Trophoblast cell (in vitro differentiated cells and primary cell): ENCODE data around the gene GTF3C5.

Source experiments
- DNase-seq, 2 donors: peaks; one replicate each; pipeline ENCODE4 v3.0.0-alpha.2; 2016
- H2AFZ ChIP-seq: 2 replicates; pipeline ENCODE4 v1.6.1; 2013; ENCODE audit warnings: low read length, moderate library complexity, mild to moderate bottlenecking; ENCODE audit not compliant: insufficient read depth, poor library complexity
- H2AK5ac ChIP-seq: 2 replicates; pipeline ENCODE4 v1.6.1; 2013; ENCODE audit warnings: mild to moderate bottlenecking, low read length
- H2BK120ac ChIP-seq: 2 replicates; pipeline ENCODE4 v1.6.1; 2013; ENCODE audit warnings: low read length, mild to moderate bottlenecking, moderate library complexity; ENCODE audit not compliant: insufficient read depth, poor library complexity
- H2BK12ac ChIP-seq: 2 replicates; pipeline ENCODE4 v1.6.1; 2013; ENCODE audit warnings: mild to moderate bottlenecking, low read length, moderate library complexity
- H2BK5ac ChIP-seq: 2 replicates; pipeline ENCODE4 v1.6.1; 2013; ENCODE audit warnings: low read length, low read depth, moderate library complexity, mild to moderate bottlenecking; ENCODE audit not compliant: poor library complexity
- H3K14ac ChIP-seq: 2 replicates; pipeline ENCODE4 v1.6.1; 2013; ENCODE audit warnings: mild to moderate bottlenecking, low read length
- H3K18ac ChIP-seq: 2 replicates; pipeline ENCODE4 v1.6.1; 2013; ENCODE audit warnings: mild to moderate bottlenecking, low read length
- H3K23ac ChIP-seq: 2 replicates; pipeline ENCODE4 v1.6.1; 2013; ENCODE audit warnings: low read length
- H3K27ac ChIP-seq: 2 replicates; pipeline ENCODE4 v1.5.1; 2013; ENCODE audit warnings: low read depth, mild to moderate bottlenecking, inconsistent platforms, low read length, moderate library complexity
- H3K27me3 ChIP-seq: 2 replicates; pipeline ENCODE4 v1.6.1; 2013; ENCODE audit warnings: inconsistent platforms, mild to moderate bottlenecking, low read length, moderate library complexity; ENCODE audit not compliant: insufficient read depth
- H3K36me3 ChIP-seq, 2 experiments: 1 replicate in 1 of 2; 2 replicates in 1 of 2; pipeline ENCODE4 v1.6.1; 2013; ENCODE audit warnings: low read length in 2 of 2, mild to moderate bottlenecking in 2 of 2, moderate library complexity in 1 of 2; ENCODE audit not compliant: insufficient read depth in 2 of 2, control insufficient read depth in 1 of 2
- H3K4ac ChIP-seq: 2 replicates; pipeline ENCODE4 v1.6.1; 2013; ENCODE audit warnings: low read depth, mild to moderate bottlenecking, low read length, moderate library complexity
- H3K4me1 ChIP-seq, 2 experiments: 1 replicate in 1 of 2; 2 replicates in 1 of 2; pipeline ENCODE4 v1.6.1; 2013; ENCODE audit warnings: low read length in 2 of 2, mild to moderate bottlenecking in 2 of 2, moderate library complexity in 1 of 2; ENCODE audit not compliant: insufficient read depth in 2 of 2, control insufficient read depth in 1 of 2
- H3K4me2 ChIP-seq: 2 replicates; pipeline ENCODE4 v1.6.1; 2013; ENCODE audit warnings: inconsistent platforms, mild to moderate bottlenecking, low read length, moderate library complexity
- H3K4me3 ChIP-seq: 2 replicates; pipeline ENCODE4 v1.5.1; 2013; ENCODE audit warnings: mild to moderate bottlenecking, low read depth, low read length, inconsistent platforms
- H3K79me1 ChIP-seq: one replicate; pipeline ENCODE4 v1.6.1; 2013; ENCODE audit warnings: low read length
- H3K79me2 ChIP-seq: 2 replicates; pipeline ENCODE4 v1.6.1; 2013; ENCODE audit warnings: low read length, mild to moderate bottlenecking; ENCODE audit not compliant: control insufficient read depth, insufficient read depth, poor library complexity
- H3K9ac ChIP-seq: 2 replicates; pipeline ENCODE4 v1.6.1; 2013; ENCODE audit warnings: mild to moderate bottlenecking, low read length
- H3K9me3 ChIP-seq: 2 replicates; pipeline ENCODE4 v1.6.1; 2013; ENCODE audit warnings: low read depth, mild to moderate bottlenecking, control low read depth, inconsistent platforms, low read length; ENCODE audit not compliant: insufficient read depth
- H4K12ac ChIP-seq: 2 replicates; pipeline ENCODE4 v1.6.1; 2013; ENCODE audit warnings: low read depth, mild to moderate bottlenecking, low read length, moderate library complexity
- H4K8ac ChIP-seq: 2 replicates; pipeline ENCODE4 v1.6.1; 2013; ENCODE audit warnings: low read depth, mild to moderate bottlenecking, low read length, moderate library complexity
- H4K91ac ChIP-seq: one replicate; pipeline ENCODE4 v1.6.1; 2013; ENCODE audit warnings: low read depth, mild to moderate bottlenecking, low read length, moderate library complexity
- WGBS: extraction: QIAGEN DNeasy Blood & Tissue Kit; methylation state at CpG from one replicate; pipeline ENCODE4 v1.1.7; 2013; ENCODE audit warnings: missing lambda C conversion rate; ENCODE audit not compliant: insufficient read length, insufficient coverage; ENCODE audit errors: extremely low coverage; 5-methylcytosine and 5-hydroxymethylcytosine counted together

GTF3C5 gene

GRCh38 chr9:133031496-133031911, 707 bp downstream of the GTF3C5 start:
- Histone ChIP-seq H3K4me3 (peak overlapping the region; percentile 99), H2BK120ac (no peak overlapping the region), H2BK12ac (no peak overlapping the region), H3K36me3 (peaks cover 5 to 12% of the 10 kb centered on the region in 2 experiments), H3K79me1 (peaks cover 10% of the 10 kb centered on the region), H3K27me3 (no peaks in the 10 kb centered on the region), H3K9me3 (peaks cover 2% of the 10 kb centered on the region), H2AFZ (no peak overlapping the region), H3K4me1 (peaks cover 6 to 8% of the 10 kb centered on the region in 2 experiments), H4K12ac (peak overlapping the region; percentile 44), H3K18ac (peak overlapping the region; percentile 71), H3K79me2 (peaks cover 11% of the 10 kb centered on the region), H3K23ac (no peak overlapping the region), H2AK5ac (no peak overlapping the region), H2BK5ac (no peak overlapping the region), H4K8ac (no peak overlapping the region), H3K4me2 (peak overlapping the region; percentile 73), H3K4ac (peak overlapping the region; percentile 95), H4K91ac (no peak overlapping the region), H3K9ac (no peak overlapping the region), H3K14ac (no peak overlapping the region), H3K27ac (no peak overlapping the region)
- no CpG with 5 or more reads among the region's 10 CpGs for WGBS
- DNase-seq, result no peak

DNA sequence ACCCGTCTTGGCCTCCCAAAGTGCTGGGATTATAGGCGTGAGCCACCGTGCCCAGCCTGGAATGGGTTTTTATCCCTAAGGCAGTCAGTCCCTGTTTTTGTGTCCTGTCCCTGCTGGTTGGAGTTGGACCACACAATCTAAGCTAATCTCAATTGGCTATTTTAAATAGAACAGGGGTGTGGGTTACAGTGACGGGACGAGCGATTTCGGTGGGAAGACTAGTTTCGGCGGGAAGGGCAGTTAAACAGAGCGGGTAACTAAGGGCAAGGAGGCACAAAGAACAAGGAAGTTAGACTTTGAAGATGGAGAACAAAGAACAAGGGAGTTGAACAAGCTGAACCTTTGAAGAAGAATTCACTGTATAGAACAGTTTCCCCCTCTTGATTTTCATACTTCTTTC, 1.4 kb downstream of the GTF3C5 start:
- no peak overlapping the region for H4K91ac ChIP-seq
- peaks cover 2% of the 10 kb centered on the region for H3K9me3 ChIP-seq
- no peak overlapping the region for H3K4me3 ChIP-seq
- WGBS, result 100% methylated on average over 6 of the region's 10 CpGs
- H3K4ac ChIP-seq, result peak overlapping the region; percentile 9
- peaks cover 5 to 16% of the 10 kb centered on the region in 2 experiments for H3K36me3 ChIP-seq
- H2AK5ac ChIP-seq, result no peak overlapping the region
- H4K12ac ChIP-seq, result no peak overlapping the region
- H2BK120ac ChIP-seq, result no peak overlapping the region
- H3K27me3 ChIP-seq, result no peaks in the 10 kb centered on the region
- peaks cover 10% of the 10 kb centered on the region for H3K79me1 ChIP-seq
- no peak overlapping the region for H3K27ac ChIP-seq
- H2AFZ ChIP-seq, result no peak overlapping the region
- no peak overlapping the region for H3K18ac ChIP-seq
- no peak overlapping the region for H2BK5ac ChIP-seq
- no peak overlapping the region for H4K8ac ChIP-seq
- H3K4me2 ChIP-seq, result no peak overlapping the region
- no peak overlapping the region for H3K23ac ChIP-seq
- H2BK12ac ChIP-seq, result no peak overlapping the region
- peaks cover 6 to 8% of the 10 kb centered on the region in 2 experiments for H3K4me1 ChIP-seq
- DNase-seq, result no peak
- no peak overlapping the region for H3K9ac ChIP-seq
- no peak overlapping the region for H3K14ac ChIP-seq
- H3K79me2 ChIP-seq, result peaks cover 11% of the 10 kb centered on the region

DNA sequence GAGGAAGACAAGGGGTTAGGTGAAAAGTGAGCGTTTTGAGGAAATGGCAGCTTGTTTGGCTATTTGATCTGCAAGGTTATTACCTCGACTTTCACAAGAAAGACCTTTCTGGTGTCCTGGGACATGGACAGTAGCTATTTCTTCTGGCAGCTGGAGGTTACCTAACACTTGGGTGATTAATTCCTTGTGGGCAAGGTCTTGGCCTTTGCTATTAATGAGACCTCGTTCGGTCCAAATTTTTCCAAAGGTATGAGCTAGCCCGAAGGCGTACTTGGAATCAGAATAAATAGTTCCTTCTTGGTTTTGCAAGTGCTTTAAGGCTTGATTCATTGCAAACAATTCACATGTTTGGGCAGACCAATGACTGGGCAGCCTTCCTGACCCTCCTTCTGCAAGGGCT, 4.9 kb downstream of the GTF3C5 start:
- Histone ChIP-seq H2AFZ (no peak overlapping the region), H2BK5ac (no peak overlapping the region), H3K4me3 (no peak overlapping the region), H3K79me1 (peaks cover 4% of the 10 kb centered on the region), H3K27ac (no peak overlapping the region), H2BK12ac (no peak overlapping the region), H3K18ac (no peak overlapping the region), H3K4me1 (peaks cover 3 to 4% of the 10 kb centered on the region in 2 experiments), H3K36me3 (peaks cover 5 to 18% of the 10 kb centered on the region in 2 experiments), H2BK120ac (no peak overlapping the region), H3K4me2 (no peak overlapping the region), H3K27me3 (no peaks in the 10 kb centered on the region), H4K91ac (no peak overlapping the region), H3K9ac (no peak overlapping the region), H3K79me2 (peaks cover 6% of the 10 kb centered on the region), H3K9me3 (peaks cover 2% of the 10 kb centered on the region), H3K4ac (peak overlapping the region; percentile 14), H2AK5ac (no peak overlapping the region), H3K23ac (no peak overlapping the region), H3K14ac (no peak overlapping the region), H4K12ac (no peak overlapping the region), H4K8ac (no peak overlapping the region)
- WGBS, result no CpG with 5 or more reads among the region's 6 CpGs
- no peak for DNase-seq

- H2AK5ac ChIP-seq, result no peak overlapping the region
- H3K4me3 ChIP-seq, result no peak overlapping the region
- no peak overlapping the region for H3K4me2 ChIP-seq
- H3K36me3 ChIP-seq, result peaks cover 23 to 38% of the 10 kb centered on the region in 2 experiments
- WGBS, result no CpG with 5 or more reads among the region's 25 CpGs
- no peak overlapping the region for H2BK5ac ChIP-seq
- H3K9me3 ChIP-seq, result no peaks in the 10 kb centered on the region
- H4K12ac ChIP-seq, result no peak overlapping the region
- H3K18ac ChIP-seq, result no peak overlapping the region
- no peaks in the 10 kb centered on the region for H3K27me3 ChIP-seq
- no peak overlapping the region for H3K9ac ChIP-seq
- no peak overlapping the region for H2AFZ ChIP-seq
- H4K91ac ChIP-seq, result no peak overlapping the region
- H3K23ac ChIP-seq, result no peak overlapping the region
- H3K14ac ChIP-seq, result no peak overlapping the region
- no peak overlapping the region for H3K27ac ChIP-seq
- H2BK120ac ChIP-seq, result no peak overlapping the region
- H3K4ac ChIP-seq, result no peak overlapping the region
- H3K79me2 ChIP-seq, result no peaks in the 10 kb centered on the region
- no peak overlapping the region for H4K8ac ChIP-seq
- DNase-seq, result no peak
- H3K79me1 ChIP-seq, result no peaks in the 10 kb centered on the region
- no peaks in the 10 kb centered on the region for H3K4me1 ChIP-seq
- H2BK12ac ChIP-seq, result no peak overlapping the region
These were observed 7.1 kb downstream of the GTF3C5 start for GRCh38 chr9:133037775-133038515.
